Upper lobe of right lung (tissue), 1 donor: ENCODE results near the gene MTFR1L. TPM values are rescaled to one million over a fixed set of nuclear protein-coding genes. Genes with fewer than 3 reads are reported as not detected.
"Not testable (repeated sequence)": the region's sequence is repeated elsewhere in the genome, so short reads cannot be mapped to it uniquely, and the experiment has no call there.

Source experiments
- ATAC-seq: fragments of 200-7000 bp; cut with Tn5 transposase; one replicate; pipeline ENCODE4 v1.9.1; 2020; ENCODE audit warnings: mild to moderate bottlenecking, moderate library complexity
- DNase-seq: peaks from one replicate; pipeline ENCODE4 v3.0.0-alpha.2; 2020
- H3K27ac ChIP-seq: fragments of 200-600 bp; one replicate; pipeline ENCODE4 v1.8.0; 2022
- H3K27me3 ChIP-seq: fragments of 200-600 bp; one replicate; pipeline ENCODE4 v1.8.0; 2022; ENCODE audit warnings: mild to moderate bottlenecking
- H3K36me3 ChIP-seq: fragments of 200-600 bp; one replicate; pipeline ENCODE4 v1.8.0; 2022
- H3K4me1 ChIP-seq: fragments of 200-600 bp; one replicate; pipeline ENCODE4 v1.8.0; 2022
- H3K4me3 ChIP-seq: fragments of 200-600 bp; one replicate; pipeline ENCODE4 v1.8.0; 2022; ENCODE audit warnings: mild to moderate bottlenecking
- H3K9me3 ChIP-seq: fragments of 200-600 bp; one replicate; pipeline ENCODE4 v1.8.0; 2022
- intact Hi-C: fragments of 100-400 bp; cut with DNase I; formaldehyde crosslinking; loops from one replicate; pipeline ENCODE4 v1.11.0; 2022
- total RNA-seq: library from RNA; stranded (reverse); fragmentation: NEBNext Ultra II Directional; extraction: Animal tissue kit (Norgen Biotek cat#: 25700); gene quantifications from one replicate; pipeline ENCODE4 v1.2.1, GENCODE V29; 2021
- TF ChIP-seq, protein P1 (sequence below): fragments of 200-600 bp; IDR thresholded peaks from one replicate; pipeline ENCODE4 v1.8.0; 2022; ENCODE audit warnings: antibody characterized with exemption
- donor health status: DM: no; HTN: yes; CAD: no; lungs with severe emphysema.

Gene MTFR1L
- total RNA-seq, 1 donor from 2014 or later: 46.0 TPM

GRCh38 chr1:25837262-25837875 is 17.6 kb downstream of the MTFR1L start:
- ATAC-seq (peak; percentile 62), DNase-seq (no peak)
- Histone ChIP-seq H3K27me3 (no peaks in the 10 kb centered on the region), H3K36me3 (peaks cover 19% of the 10 kb centered on the region), H3K4me3 (no peak overlapping the region), H3K9me3 (no peaks in the 10 kb centered on the region), H3K27ac (no peak overlapping the region), H3K4me1 (no peaks in the 10 kb centered on the region)
- TF ChIP-seq, protein P1, sequence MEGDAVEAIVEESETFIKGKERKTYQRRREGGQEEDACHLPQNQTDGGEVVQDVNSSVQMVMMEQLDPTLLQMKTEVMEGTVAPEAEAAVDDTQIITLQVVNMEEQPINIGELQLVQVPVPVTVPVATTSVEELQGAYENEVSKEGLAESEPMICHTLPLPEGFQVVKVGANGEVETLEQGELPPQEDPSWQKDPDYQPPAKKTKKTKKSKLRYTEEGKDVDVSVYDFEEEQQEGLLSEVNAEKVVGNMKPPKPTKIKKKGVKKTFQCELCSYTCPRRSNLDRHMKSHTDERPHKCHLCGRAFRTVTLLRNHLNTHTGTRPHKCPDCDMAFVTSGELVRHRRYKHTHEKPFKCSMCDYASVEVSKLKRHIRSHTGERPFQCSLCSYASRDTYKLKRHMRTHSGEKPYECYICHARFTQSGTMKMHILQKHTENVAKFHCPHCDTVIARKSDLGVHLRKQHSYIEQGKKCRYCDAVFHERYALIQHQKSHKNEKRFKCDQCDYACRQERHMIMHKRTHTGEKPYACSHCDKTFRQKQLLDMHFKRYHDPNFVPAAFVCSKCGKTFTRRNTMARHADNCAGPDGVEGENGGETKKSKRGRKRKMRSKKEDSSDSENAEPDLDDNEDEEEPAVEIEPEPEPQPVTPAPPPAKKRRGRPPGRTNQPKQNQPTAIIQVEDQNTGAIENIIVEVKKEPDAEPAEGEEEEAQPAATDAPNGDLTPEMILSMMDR: peak; percentile 35
- intact Hi-C loops: no loop called here

GRCh38 chr1:25839808-25840207 is 20.1 kb downstream of the MTFR1L start:
- H3K36me3 ChIP-seq, ATAC-seq, H3K9me3 ChIP-seq, H3K4me3 ChIP-seq, intact Hi-C loops, H3K27me3 ChIP-seq, H3K4me1 ChIP-seq, DNase-seq, H3K27ac ChIP-seq: not testable (repeated sequence)

DNA sequence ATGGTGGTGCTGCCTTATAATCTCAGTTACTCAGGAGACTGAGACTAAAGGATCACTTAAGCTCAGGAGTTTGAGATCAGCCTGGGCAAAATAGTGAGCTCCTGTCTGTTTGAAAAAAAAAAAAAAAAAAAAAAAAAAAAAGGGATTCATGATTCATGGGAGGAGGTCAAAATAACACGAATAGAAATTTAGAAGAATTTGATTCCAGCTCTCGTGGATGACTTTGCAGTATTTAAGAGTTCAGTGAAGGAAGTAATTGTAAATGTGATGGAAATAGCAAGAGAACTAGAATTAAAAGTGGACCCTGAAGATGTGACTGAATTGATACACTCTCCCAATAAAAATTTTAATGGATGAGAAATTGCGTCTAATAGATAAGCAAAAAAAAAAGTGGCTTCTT is 23.7 kb downstream of the MTFR1L start:
- H3K4me1 ChIP-seq: no peaks in the 10 kb centered on the region

DNA sequence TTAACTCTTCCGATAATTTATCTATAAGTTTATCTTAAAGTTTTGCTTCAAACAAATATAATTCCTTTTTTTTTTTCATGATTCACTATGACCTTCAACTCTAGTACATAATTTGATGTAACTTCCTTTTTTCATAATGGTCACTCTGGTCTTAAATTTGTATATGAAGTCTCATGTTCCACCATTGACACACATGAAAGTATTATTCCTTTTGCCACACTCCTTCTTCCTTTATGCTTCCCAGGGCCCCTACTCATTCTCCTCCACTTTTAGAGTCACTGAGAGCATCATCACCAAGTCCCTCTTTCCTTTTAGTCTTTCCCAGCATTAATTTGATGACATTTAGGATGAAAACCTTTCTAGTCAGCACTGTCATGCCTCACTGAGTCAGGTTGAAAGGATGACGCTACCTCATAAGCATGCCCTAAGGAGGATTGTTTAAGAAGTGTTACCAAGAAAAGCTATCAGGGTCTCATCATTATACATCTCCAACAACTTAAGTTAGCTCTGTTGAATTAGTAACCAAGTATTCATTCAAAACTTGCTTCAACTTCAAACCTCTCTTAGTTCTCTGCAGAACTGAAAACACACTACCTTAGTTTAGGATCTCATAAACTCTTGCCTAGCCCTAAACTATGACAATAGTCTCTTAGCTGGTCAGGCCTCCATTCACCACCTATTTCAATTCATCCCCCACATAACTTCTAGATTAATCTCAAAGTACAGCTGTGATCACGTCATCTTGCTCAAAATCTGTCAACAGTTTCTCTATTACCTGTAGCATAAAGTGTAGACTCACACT is 25.0 kb downstream of the MTFR1L start:
- H3K27me3 ChIP-seq: no peaks in the 10 kb centered on the region
- intact Hi-C loops: no loop called here
- TF ChIP-seq, protein P1: no peak
- no peak overlapping the region for H3K4me3 ChIP-seq
- H3K27ac ChIP-seq: no peak overlapping the region
- H3K36me3 ChIP-seq: no peaks in the 10 kb centered on the region
- DNase-seq: no peak
- no peaks in the 10 kb centered on the region for H3K4me1 ChIP-seq
- no peak for ATAC-seq
- H3K9me3 ChIP-seq: no peaks in the 10 kb centered on the region

More for the DNA sequence above, 23.7 kb downstream of the MTFR1L start:
- Histone ChIP-seq H3K9me3 (no peaks in the 10 kb centered on the region), H3K36me3 (no peaks in the 10 kb centered on the region), H3K4me3 (no peak overlapping the region), H3K27me3 (no peaks in the 10 kb centered on the region), H3K27ac (no peak overlapping the region)
- no peak for DNase-seq
- ATAC-seq: no peak
- TF ChIP-seq, protein P1: no peak
- intact Hi-C loops: no loop called here

- no peak overlapping the region for H3K27ac ChIP-seq
- H3K27me3 ChIP-seq: no peaks in the 10 kb centered on the region
- no peak overlapping the region for H3K4me3 ChIP-seq
- ATAC-seq (no peak), DNase-seq (no peak)
- intact Hi-C loops: no loop called here
- no peaks in the 10 kb centered on the region for H3K36me3 ChIP-seq
- no peaks in the 10 kb centered on the region for H3K9me3 ChIP-seq
- TF ChIP-seq, protein P1: no peak
- no peaks in the 10 kb centered on the region for H3K4me1 ChIP-seq
Observed at GRCh38 chr1:25845664-25846063, 25.9 kb downstream of the MTFR1L start.

GRCh38 chr1:25847929-25848328 is 28.2 kb downstream of the MTFR1L start:
- Histone ChIP-seq H3K36me3 (no peaks in the 10 kb centered on the region), H3K4me3 (no peak overlapping the region), H3K4me1 (no peaks in the 10 kb centered on the region), H3K27ac (no peak overlapping the region), H3K9me3 (no peaks in the 10 kb centered on the region), H3K27me3 (no peaks in the 10 kb centered on the region)
- TF ChIP-seq, protein P1: no peak
- DNase-seq (no peak), ATAC-seq (no peak)
- intact Hi-C loops: no loop called here
